Ovary (tissue), 9 donors: Measurements from ENCODE around the gene UTP14A. TPM values are rescaled to one million over a fixed set of nuclear protein-coding genes. Genes with fewer than 3 reads are reported as not detected.

Experiments used
- DNase-seq, 5 donors: peaks; one replicate each; pipeline ENCODE4 v3.0.0-alpha.2; 2019 to 2020
- H3K27ac ChIP-seq, 2 donors: fragments of 200-600 bp; one replicate each; pipeline versions ENCODE4 v1.5.1 to v1.8.0; 2019 to 2022
- H3K27me3 ChIP-seq: fragments of 200-600 bp; one replicate; pipeline ENCODE4 v1.8.0; 2022
- H3K36me3 ChIP-seq: fragments of 200-600 bp; sonication (generic); one replicate; pipeline ENCODE4 v1.5.1; 2019
- H3K4me1 ChIP-seq: one replicate; pipeline ENCODE4 v1.8.1; 2013; ENCODE audit warnings: mild to moderate bottlenecking, moderate library complexity; ENCODE audit not compliant: insufficient read depth
- H3K4me3 ChIP-seq: fragments of 200-600 bp; sonication (generic); one replicate; pipeline ENCODE4 v1.5.1; 2017
- H3K9me3 ChIP-seq, 2 donors: fragments of 200-600 bp in 1 of 2; sonication (generic) in 1 of 2; one replicate each; pipeline versions ENCODE4 v1.5.1 to v1.8.1; 2013 to 2019; ENCODE audit warnings: mild to moderate bottlenecking in 1 of 2, moderate library complexity in 1 of 2
- CTCF ChIP-seq, 3 donors: fragments of 450-650 bp in 2 of 3; fragments of 200-600 bp in 1 of 3; IDR thresholded peaks; one replicate each; pipeline versions ENCODE4 v1.5.1 to v1.8.0; 2016 to 2022; ENCODE audit warnings: antibody characterized with exemption in 3 of 3, mild to moderate bottlenecking in 1 of 3
- EP300 ChIP-seq: sonication (generic); formaldehyde crosslinking; IDR thresholded peaks from one replicate; pipeline ENCODE4 v1.6.1; 2017; ENCODE audit warnings: antibody characterized with exemption
- POLR2A ChIP-seq: fragments of 450-650 bp; IDR thresholded peaks from one replicate; pipeline ENCODE4 v1.6.1; 2017; ENCODE audit warnings: antibody characterized with exemption, mild to moderate bottlenecking, moderate library complexity
- WGBS, 3 donors: extraction: QIAGEN DNeasy Blood & Tissue Kit in 1 of 3; methylation state at CpG; one replicate each; pipeline versions ENCODE4 v1.1.5 to v1.1.7; 2013 to 2017; 5-methylcytosine and 5-hydroxymethylcytosine counted together
- intact Hi-C, 4 donors: fragments of 100-400 bp; cut with DNase I; formaldehyde crosslinking; loops; one replicate each; pipeline versions ENCODE4 v1.11.0 to v1.15.1; 2022 to 2023
- polyA plus RNA-seq, 2 donors: library from polyadenylated mRNA; stranded (reverse); fragments of 200-250 nt in 1 of 2; fragments of 350-450 nt in 1 of 2; fragmentation: Illumina TruSeq in 1 of 2; extraction: RNeasy Lipid Tissue Mini Kit (QIAGEN cat#74804) in 1 of 2; gene quantifications; one replicate each; pipeline ENCODE4 v1.2.3, GENCODE V29; 2013 to 2014
- total RNA-seq, 7 donors: library from RNA; depleted of rRNA in 2 of 7; stranded (reverse); fragments of >200 nt in 2 of 7; fragmentation: NEBNext Ultra II Directional in 3 of 7; extraction: Animal tissue kit (Norgen Biotek cat#: 25700) in 3 of 7; gene quantifications; one replicate each; pipeline versions ENCODE4 v1.1.0 to v1.2.4, GENCODE V29; 2016 to 2023
- donor health status: DM: no; HTN: no; CAD: no; lungs with moderate emphysema.
- donor health status: DM: no; HTN: no; CAD: no.
- donor health status: Bipolar disorder and iron deficiency.
- donor health status: DM: yes; HTN: yes; CAD: no.
- donor health status: DM: no; HTN: no; CAD: no.
- donor health status: DM: yes; HTN: yes; CAD: no.

Gene UTP14A
- total and polyA plus RNA-seq, 9 donors = 11.7 to 36.6 (median 15.6) TPM

- TF ChIP-seq EP300 (no peak), CTCF (IDR thresholded peaks at IDR 0.05) (no peak), POLR2A (no peak)
- intact Hi-C loops = no loop called here
- 34 to 38% (median 35%) methylated on average over 19 of the region's 19 CpGs for WGBS, 3 donors
Measured at GRCh38 chrX:129959493-129959832, 53.5 kb downstream of the UTP14A start.

GRCh38 chrX:129961180-129962083 is 55.5 kb downstream of the UTP14A start:
- Histone ChIP-seq H3K36me3 (no peaks in the 10 kb centered on the region), H3K27ac (no peak overlapping the region), H3K4me3 (no peak overlapping the region), H3K4me1 (no peaks in the 10 kb centered on the region), H3K27me3 (no peaks in the 10 kb centered on the region), H3K9me3 (no peaks in the 10 kb centered on the region)
- WGBS, 3 donors = 47 to 54% (median 53%) methylated on average over 26 of the region's 26 CpGs
- intact Hi-C loops = no loop called here
- TF ChIP-seq CTCF (IDR thresholded peaks at IDR 0.05) (no peak), POLR2A (no peak), EP300 (no peak)
- DNase-seq = no peak

More at GRCh38 chrX:129959493-129959832, 53.5 kb downstream of the UTP14A start:
- Histone ChIP-seq H3K4me3 (no peak overlapping the region), H3K9me3 (no peaks in the 10 kb centered on the region), H3K27ac (no peak overlapping the region), H3K36me3 (no peaks in the 10 kb centered on the region), H3K27me3 (no peaks in the 10 kb centered on the region), H3K4me1 (no peaks in the 10 kb centered on the region)
- peak in 1 of 5 donors; percentile 46 for DNase-seq

- no peak for DNase-seq
- H3K36me3 ChIP-seq = no peaks in the 10 kb centered on the region
- intact Hi-C loops = no loop called here
- TF ChIP-seq POLR2A (no peak), EP300 (no peak), CTCF (IDR thresholded peaks at IDR 0.05) (no peak)
- no peak overlapping the region for H3K27ac ChIP-seq
- no peak overlapping the region for H3K4me3 ChIP-seq
- H3K27me3 ChIP-seq = no peaks in the 10 kb centered on the region
- H3K4me1 ChIP-seq = no peaks in the 10 kb centered on the region
- WGBS, 3 donors = 73 to 80% (median 78%) methylated on average over 8 of the region's 8 CpGs
- H3K9me3 ChIP-seq = no peaks in the 10 kb centered on the region
Measured at GRCh38 chrX:129963729-129964128, 57.8 kb downstream of the UTP14A start.

GRCh38 chrX:129965166-129965565 is 59.2 kb downstream of the UTP14A start:
- TF ChIP-seq EP300 (no peak), POLR2A (no peak), CTCF (IDR thresholded peaks at IDR 0.05) (no peak)
- H3K9me3 ChIP-seq = no peaks in the 10 kb centered on the region
- H3K36me3 ChIP-seq = no peaks in the 10 kb centered on the region
- H3K4me1 ChIP-seq = no peaks in the 10 kb centered on the region
- intact Hi-C loops = no loop called here
- no peak overlapping the region for H3K27ac ChIP-seq
- no peaks in the 10 kb centered on the region for H3K27me3 ChIP-seq
- WGBS, 3 donors = 68 to 77% (median 76%) methylated on average over 6 of the region's 6 CpGs
- H3K4me3 ChIP-seq = no peak overlapping the region
- no peak for DNase-seq
